Stimulated activated CD4-positive, alpha-beta T cell treated with anti-CD3 and anti-CD28 coated beads, TNF-alpha, amount 100 ng/mL, for 24 hours (primary cell): ENCODE results near the gene PPM1M.
"Not testable (repeated sequence)": the region's sequence is repeated elsewhere in the genome, so short reads cannot be mapped to it uniquely, and the experiment has no call there.

Experiments
- DNase-seq, 3 experiments: peaks; one replicate each; pipeline ENCODE4 v3.0.0-alpha.2; 2020; ENCODE audit warnings: low read depth in 3 of 3

PPM1M gene

GRCh38 chr3:52246728-52247408, 1.3 kb downstream of the PPM1M start:
- no peak for DNase-seq

DNA sequence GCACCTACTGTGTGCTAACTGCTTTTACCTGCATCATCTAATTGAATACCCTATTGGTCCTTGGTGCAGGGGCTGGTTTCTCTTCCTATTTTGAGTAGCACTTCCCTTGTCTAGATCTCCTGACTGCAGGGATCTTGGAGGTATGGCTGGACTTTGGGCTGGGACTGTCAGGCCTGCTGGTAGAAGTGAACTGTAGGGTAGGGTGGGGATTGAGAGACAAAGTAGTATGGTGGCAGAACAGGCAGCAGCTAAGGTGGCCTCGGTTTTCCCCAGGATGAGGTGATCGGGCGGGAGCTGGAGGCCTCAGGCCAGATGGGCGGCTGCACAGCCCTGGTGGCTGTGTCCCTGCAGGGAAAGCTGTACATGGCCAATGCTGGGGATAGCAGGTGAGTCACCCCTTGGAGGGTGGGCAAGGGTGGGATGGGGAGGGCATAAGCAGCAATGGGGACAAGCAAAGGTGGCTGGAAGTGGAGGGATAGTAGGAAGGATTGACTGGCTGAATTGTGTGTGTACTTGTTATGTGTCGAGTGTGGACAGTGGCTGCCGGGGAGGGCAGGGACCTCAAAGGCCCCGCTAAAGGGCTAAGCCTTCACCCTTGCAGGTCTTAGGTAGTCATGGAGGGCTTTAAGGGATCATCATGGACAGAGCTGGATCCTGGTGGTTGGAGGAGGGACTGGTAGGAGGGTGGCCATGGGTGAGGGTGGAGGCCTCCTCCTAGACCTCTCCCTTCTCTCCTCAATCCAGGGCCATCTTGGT, 2.0 kb downstream of the PPM1M start:
- no peak for DNase-seq

DNA sequence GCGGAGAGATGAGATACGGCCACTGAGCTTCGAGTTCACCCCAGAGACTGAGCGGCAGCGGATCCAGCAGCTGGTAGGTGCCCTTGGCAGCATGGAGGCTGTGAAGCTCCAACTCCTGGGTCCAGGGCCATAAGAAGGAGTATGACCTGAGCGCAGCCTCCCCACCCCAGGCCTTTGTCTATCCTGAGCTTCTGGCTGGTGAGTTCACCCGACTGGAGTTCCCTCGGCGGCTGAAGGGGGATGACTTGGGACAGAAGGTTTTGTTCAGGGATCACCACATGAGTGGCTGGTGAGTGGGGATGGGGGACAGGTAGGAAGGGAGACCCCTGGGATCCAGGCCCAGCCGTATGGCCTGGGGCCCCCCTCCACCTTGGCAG, 2.6 kb downstream of the PPM1M start:
- DNase-seq: no peak

GRCh38 chr3:52248816-52249547, 3.4 kb downstream of the PPM1M start:
- no peak for DNase-seq

- DNase-seq: no peak
These were observed 4.1 kb downstream of the PPM1M start for GRCh38 chr3:52249683-52250082.

- DNase-seq: no peak
These were observed 4.6 kb downstream of the PPM1M start for GRCh38 chr3:52250122-52250521.

DNA sequence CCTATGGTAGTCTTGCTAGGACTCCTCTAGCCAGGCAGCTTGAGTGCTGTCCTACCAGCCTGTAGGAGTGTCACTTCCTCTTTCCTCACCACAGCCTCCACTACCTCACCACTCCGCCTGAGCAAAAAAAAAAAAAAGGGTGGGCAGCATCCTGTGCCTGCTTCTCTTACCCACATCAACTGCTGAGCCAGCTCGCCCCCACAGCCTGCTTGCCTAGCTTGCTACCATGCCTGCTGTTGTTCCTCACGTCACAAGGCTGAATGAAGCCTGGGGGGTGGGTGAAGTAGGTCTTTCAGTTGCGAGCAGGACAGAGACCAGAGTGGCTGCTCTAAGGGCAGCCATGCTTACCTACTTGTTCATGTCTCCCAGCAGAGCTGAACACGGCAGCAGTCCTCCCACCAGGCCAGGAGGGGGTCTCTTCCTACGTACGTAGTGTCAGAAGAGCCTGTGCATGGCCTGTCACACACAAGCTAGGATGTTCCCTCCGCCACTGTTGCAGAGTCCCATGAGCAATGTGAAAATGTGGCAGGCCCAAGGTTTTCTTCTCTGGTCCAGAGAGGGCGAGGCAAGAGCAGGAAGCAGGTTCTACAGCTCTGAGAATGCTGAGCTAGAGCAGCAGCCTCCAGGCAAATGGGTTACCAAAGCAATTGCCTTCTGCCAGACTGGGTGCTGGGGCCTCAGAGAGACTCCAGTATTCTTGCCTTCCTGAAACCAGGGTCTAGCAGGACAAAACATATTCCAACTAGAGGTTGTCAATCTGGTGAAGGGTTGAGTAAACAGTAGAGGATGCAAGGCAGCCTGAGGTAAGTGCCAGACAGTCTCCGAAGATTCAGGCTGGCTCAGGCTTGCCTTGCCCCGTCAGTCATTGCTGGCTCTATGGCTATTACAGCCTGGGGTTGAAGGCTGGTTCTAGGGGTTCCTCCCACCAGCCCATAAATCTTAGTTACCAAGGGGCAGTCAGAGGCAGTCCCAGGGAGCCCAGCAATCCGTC, 8.1 kb downstream of the PPM1M start:
- DNase-seq: peak in 2 of 3 experiments; percentile 79

DNA sequence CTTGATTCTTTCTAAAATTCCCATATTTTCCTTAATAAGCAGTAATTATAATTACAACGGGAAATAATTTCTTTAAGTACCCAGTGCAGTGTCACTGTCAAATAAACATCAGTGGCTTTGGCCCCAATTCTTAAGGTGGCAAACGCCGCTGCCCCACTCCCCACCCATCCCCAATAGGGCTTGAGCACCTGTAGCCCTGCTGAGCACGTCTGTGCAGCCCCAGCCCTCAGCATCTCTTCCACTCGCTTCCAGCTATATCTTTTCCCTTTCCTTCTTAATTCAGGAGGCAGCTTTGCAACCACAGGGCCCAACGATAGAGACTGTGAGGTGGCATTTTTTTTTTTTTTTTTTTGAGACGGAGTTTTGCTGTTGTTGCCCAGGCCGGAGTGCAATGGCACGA, 9.0 kb downstream of the PPM1M start:
- no peak for DNase-seq

GRCh38 chr3:52256159-52256558, 10.6 kb downstream of the PPM1M start:
- no peak for DNase-seq

- DNase-seq: no peak
These were observed 11.1 kb downstream of the PPM1M start for GRCh38 chr3:52256622-52257021.

GRCh38 chr3:52257911-52258310, 12.4 kb downstream of the PPM1M start:
- no peak for DNase-seq

DNA sequence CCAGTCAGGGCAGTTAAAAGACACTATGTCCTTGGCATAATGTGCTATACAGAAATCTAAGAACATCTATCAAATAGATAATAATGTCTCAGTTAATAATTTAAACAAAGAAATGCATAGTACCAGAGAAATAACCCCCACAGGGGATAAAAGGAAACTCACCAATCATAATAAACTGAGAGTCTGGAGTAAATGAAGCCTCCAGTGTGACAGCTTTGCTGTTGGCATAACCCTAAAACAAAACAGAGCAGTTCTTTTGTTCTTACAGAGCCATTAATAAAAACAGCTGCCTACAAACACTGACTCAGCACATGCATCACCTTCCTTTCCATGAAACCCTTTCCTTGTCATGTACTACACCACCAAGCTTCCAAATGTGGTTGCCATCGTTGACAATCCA, 13.5 kb downstream of the PPM1M start:
- DNase-seq: no peak

DNA sequence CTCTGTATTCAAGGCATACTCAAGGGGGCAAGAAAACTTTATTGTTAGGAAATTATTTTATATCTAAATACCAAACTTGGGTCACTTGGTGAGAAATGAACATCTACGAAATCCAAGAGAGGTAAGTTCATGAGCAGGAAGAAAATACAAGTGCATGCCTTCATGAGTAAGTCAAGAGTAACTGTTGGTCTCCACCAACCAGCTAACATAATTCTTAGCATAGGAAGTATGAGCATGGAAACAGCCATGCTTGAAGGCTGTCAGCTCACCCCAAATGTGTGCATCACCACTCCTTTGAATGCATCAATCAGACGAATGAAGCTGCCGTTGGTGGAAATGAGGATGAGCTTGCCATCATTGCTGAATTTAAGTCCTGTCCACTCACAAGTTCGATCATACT, 13.9 kb downstream of the PPM1M start:
- DNase-seq: no peak

- no peak for DNase-seq
These were observed 16.9 kb downstream of the PPM1M start for GRCh38 chr3:52262447-52262846.

GRCh38 chr3:52265387-52265786, 19.8 kb downstream of the PPM1M start:
- no peak for DNase-seq

DNA sequence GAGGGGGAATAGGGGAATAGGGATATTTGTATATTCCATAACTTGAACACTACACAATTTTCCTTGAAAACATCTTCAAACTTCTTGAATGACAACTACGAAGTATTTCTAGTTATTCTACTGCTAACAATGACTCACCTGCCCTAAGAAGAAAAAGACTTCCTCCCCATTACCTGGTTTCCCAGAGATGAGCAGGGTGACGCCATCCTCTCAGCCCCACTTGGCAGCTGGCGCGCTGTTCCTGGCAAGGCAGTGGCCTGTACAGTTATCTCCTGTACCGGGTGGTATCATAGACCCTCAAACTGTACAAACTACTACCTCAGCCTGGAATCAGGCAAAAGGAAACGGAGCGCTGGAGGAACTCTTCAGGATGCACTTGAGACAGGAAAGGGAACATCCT, 22.5 kb downstream of the PPM1M start:
- DNase-seq: peak in 1 of 3 experiments; percentile 45

GRCh38 chr3:52269776-52270175, 24.2 kb downstream of the PPM1M start:
- DNase-seq: no peak

- DNase-seq: no peak
These were observed 24.7 kb downstream of the PPM1M start for GRCh38 chr3:52270252-52270754.

DNA sequence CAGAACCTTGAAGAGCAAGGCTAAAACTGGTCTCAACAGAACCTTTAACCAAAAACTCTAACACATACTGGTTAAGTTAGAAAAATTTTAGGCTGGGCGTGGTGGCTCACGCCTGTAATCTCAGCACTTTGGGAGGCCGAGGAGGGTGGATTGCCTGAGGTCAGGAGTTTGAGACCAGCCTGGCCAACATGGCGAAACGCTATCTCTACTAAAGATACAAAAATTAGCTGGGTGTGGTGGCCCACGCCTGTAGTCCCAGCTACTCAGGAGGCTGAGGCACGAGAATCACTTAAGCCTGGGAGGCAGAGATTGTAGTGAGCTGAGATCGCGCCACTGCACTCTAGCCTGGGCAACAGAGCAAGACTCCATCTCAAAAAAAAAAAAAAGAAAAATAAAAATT, 26.6 kb downstream of the PPM1M start:
- not testable (repeated sequence) for DNase-seq

- DNase-seq: no peak
These were observed 27.3 kb downstream of the PPM1M start for GRCh38 chr3:52272831-52273230.

DNA sequence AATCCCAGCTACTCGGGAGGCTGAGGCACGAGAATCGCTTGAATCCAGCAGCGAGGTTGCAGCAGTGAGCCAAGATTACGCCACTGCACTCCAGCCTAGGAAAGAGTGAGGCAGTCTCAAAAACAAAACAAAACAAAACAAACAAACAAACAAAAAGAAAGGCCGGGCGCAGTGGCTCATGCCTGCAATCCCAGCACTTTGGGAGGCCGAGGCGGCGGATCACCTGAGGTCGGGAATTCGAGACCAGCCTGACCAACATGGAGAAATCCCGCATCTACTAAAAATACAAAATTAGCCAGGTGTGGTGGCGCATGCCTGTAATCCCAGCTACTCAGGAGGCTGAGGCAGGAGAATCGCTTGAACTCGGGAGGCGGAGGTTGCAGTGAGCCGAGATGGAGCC, 29.2 kb downstream of the PPM1M start:
- DNase-seq: not testable (repeated sequence)
